Gastrocnemius medialis (tissue), 4 donors: ENCODE measurements around the gene MRC1. TPM values are rescaled to one million over a fixed set of nuclear protein-coding genes. Genes with fewer than 3 reads are reported as not detected.

Source experiments
- ATAC-seq, 2 donors: fragments of 150-250 bp; one replicate each; pipeline ENCODE4 v1.9.1; 2016
- DNase-seq, 2 donors: peaks; one replicate each; pipeline ENCODE4 v3.0.0-alpha.2; 2019
- H3K27ac ChIP-seq, 4 donors: fragments of 200-600 bp; sonication (generic); 1 replicate in 1 of 4; 2 replicates in 3 of 4; pipeline ENCODE4 v1.5.1; 2016 to 2018; ENCODE audit warnings: mild to moderate bottlenecking in 2 of 4, moderate library complexity in 1 of 4
- H3K27me3 ChIP-seq, 3 donors: fragments of 200-600 bp; sonication (generic) in 2 of 3; 1 replicate in 1 of 3; 2 replicates in 2 of 3; pipeline versions ENCODE4 v1.5.1 to v1.6.0; 2016 to 2019; ENCODE audit warnings: mild to moderate bottlenecking in 1 of 3, moderate library complexity in 1 of 3
- H3K36me3 ChIP-seq, 2 donors: fragments of 200-600 bp; sonication (generic) in 1 of 2; one replicate each; pipeline ENCODE4 v1.5.1; 2017 to 2018
- H3K4me1 ChIP-seq, 2 donors: fragments of 200-600 bp; sonication (generic) in 1 of 2; one replicate each; pipeline ENCODE4 v1.5.1; 2016 to 2017; ENCODE audit warnings: mild to moderate bottlenecking in 2 of 2
- H3K4me3 ChIP-seq, 4 donors: fragments of 200-600 bp; sonication (generic) in 3 of 4; 1 replicate in 1 of 4; 2 replicates in 3 of 4; pipeline ENCODE4 v1.5.1; 2016 to 2019; ENCODE audit warnings: mild to moderate bottlenecking in 2 of 4
- H3K9me3 ChIP-seq, 3 donors: fragments of 200-600 bp; sonication (generic) in 2 of 3; 1 replicate in 1 of 3; 2 replicates in 2 of 3; pipeline ENCODE4 v1.5.1; 2016 to 2019
- CTCF ChIP-seq, 5 experiments: fragments of 450-650 bp in 3 of 5; fragments of 200-600 bp in 2 of 5; sonication (generic) in 2 of 5; IDR thresholded peaks in 4 of 5; conservative IDR thresholded peaks in 1 of 5; 1 replicate in 4 of 5; 2 replicates in 1 of 5; pipeline ENCODE4 v1.5.1; 2016 to 2019; ENCODE audit warnings: antibody characterized with exemption in 5 of 5, mild to moderate bottlenecking in 3 of 5, moderate library complexity in 3 of 5
- POLR2A ChIP-seq, 2 donors: fragments of 450-650 bp; IDR thresholded peaks; one replicate each; pipeline ENCODE4 v1.6.1; 2017; ENCODE audit warnings: antibody characterized with exemption in 2 of 2, mild to moderate bottlenecking in 2 of 2, moderate library complexity in 2 of 2
- in situ Hi-C, 4 donors: fragments of 200-750 bp; cut with MboI; loops; one replicate each; pipeline versions ENCODE4 v1.15.0 to v1.8.0; 2017; ENCODE audit warnings: low sequenced_read_pairs in 4 of 4
- intact Hi-C: fragments of 100-400 bp; cut with DNase I; formaldehyde crosslinking; loops from one replicate; pipeline ENCODE4 v1.15.1; 2023; ENCODE audit warnings: low total_unique reads
- total RNA-seq, 4 donors: library from RNA; depleted of rRNA; stranded (reverse); fragments of >200 nt; gene quantifications; one replicate each; pipeline versions ENCODE4 v1.1.0 to v1.2.3, GENCODE V29; 2016

The MRC1 gene
- total RNA-seq, 4 donors from 2014 or later: 5.3 to 13.6 (median 9.3) TPM

- intact Hi-C loops: no loop called here
- no peak overlapping the region for H3K27ac ChIP-seq
- no peak overlapping the region for H3K4me3 ChIP-seq
- TF ChIP-seq POLR2A (IDR thresholded peaks at IDR 0.05) (no peak), CTCF (IDR thresholded peaks at IDR 0.05 in 4 of 5, conservative IDR thresholded peaks at IDR 0.05 in 1 of 5) (no peak)
- no peaks in the 10 kb centered on the region for H3K4me1 ChIP-seq
- DNase-seq: no peak
- no peaks in the 10 kb centered on the region for H3K27me3 ChIP-seq
- ATAC-seq: no peak
- H3K36me3 ChIP-seq: no peaks in the 10 kb centered on the region
- H3K9me3 ChIP-seq: no peaks in the 10 kb centered on the region
- in situ Hi-C loops: no loop called here
Measured at GRCh38 chr10:17792991-17793390, 16.2 kb upstream of the MRC1 start.

GRCh38 chr10:17793823-17794644 is 15.1 kb upstream of the MRC1 start:
- ATAC-seq: no peak
- Histone ChIP-seq H3K4me3 (no peak overlapping the region), H3K36me3 (no peaks in the 10 kb centered on the region), H3K9me3 (no peaks in the 10 kb centered on the region), H3K4me1 (no peaks in the 10 kb centered on the region), H3K27ac (no peak overlapping the region), H3K27me3 (no peaks in the 10 kb centered on the region)
- intact Hi-C loops (no loop called here), in situ Hi-C loops (no loop called here)
- TF ChIP-seq CTCF (IDR thresholded peaks at IDR 0.05 in 4 of 5, conservative IDR thresholded peaks at IDR 0.05 in 1 of 5) (no peak), POLR2A (IDR thresholded peaks at IDR 0.05) (no peak)
- DNase-seq: no peak

DNA sequence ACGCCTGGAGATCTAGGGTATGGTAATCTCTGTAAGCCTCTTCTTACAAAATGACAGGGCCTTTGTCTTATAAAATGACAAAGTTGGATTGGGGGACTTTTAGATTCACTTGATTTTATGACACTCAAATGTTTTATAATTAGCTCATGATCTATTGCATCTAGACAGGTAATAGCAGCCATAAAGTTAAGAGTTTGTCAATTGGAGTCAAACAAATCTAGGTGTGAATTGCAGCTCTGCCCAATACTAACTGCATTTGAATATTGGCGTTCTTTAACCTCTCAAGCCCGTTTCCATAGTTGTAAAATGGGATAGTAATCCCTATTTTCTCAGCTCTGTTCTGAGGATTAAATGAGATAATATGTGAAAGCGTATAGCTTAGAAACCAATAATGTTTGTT is 14.1 kb upstream of the MRC1 start:
- H3K4me1 ChIP-seq: no peaks in the 10 kb centered on the region
- DNase-seq (no peak), ATAC-seq (no peak)
- H3K9me3 ChIP-seq: no peaks in the 10 kb centered on the region
- in situ Hi-C loops: no loop called here
- intact Hi-C loops: no loop called here
- no peak for TF ChIP-seq POLR2A (IDR thresholded peaks at IDR 0.05)
- no peak for TF ChIP-seq CTCF (IDR thresholded peaks at IDR 0.05 in 4 of 5, conservative IDR thresholded peaks at IDR 0.05 in 1 of 5)
- H3K27me3 ChIP-seq: no peaks in the 10 kb centered on the region
- H3K4me3 ChIP-seq: no peak overlapping the region
- H3K27ac ChIP-seq: no peak overlapping the region
- H3K36me3 ChIP-seq: no peaks in the 10 kb centered on the region

DNA sequence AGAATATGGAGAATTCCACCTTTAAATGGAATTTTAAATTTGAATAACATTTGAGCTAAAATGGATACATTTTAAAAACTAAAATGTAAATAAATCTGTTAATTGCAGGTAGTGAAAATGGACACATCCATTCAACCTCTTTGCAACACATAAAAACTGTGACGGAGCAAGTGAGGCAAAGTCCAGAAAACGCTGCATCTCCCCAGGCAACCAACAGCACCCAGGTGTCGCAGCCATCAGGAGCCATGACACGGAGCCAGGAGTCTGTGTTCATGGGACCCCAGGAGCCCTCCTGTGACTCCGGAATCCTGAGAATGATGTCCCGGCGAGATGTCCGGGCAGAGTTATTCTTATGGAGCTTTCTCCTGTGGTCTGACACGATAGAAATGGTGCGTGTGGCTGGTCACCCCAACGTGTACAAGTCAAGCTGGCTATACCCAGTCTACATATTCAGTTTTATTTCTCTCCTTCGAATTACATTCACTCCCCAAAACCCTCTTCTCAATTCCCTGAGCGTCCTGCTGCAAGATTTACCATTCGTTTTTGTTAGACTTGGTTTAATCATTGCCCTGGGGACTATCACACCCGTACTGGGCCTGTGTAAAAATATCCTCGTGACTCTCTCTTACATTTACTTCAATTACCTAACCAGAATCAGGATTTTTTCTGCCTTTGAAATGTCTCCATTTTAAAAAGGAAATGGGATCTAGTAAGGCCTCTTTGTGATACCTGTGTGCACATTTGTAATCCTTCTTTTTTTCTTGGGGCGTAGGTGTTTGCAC is 13.1 kb upstream of the MRC1 start:
- DNase-seq (no peak), ATAC-seq (no peak)
- Histone ChIP-seq H3K4me3 (no peak overlapping the region), H3K27ac (no peak overlapping the region), H3K36me3 (no peaks in the 10 kb centered on the region), H3K27me3 (no peaks in the 10 kb centered on the region), H3K4me1 (no peaks in the 10 kb centered on the region), H3K9me3 (no peaks in the 10 kb centered on the region)
- TF ChIP-seq POLR2A (IDR thresholded peaks at IDR 0.05) (no peak), CTCF (IDR thresholded peaks at IDR 0.05 in 4 of 5, conservative IDR thresholded peaks at IDR 0.05 in 1 of 5) (no peak)
- in situ Hi-C loops: no loop called here
- intact Hi-C loops: no loop called here
